HG03108 (cell line): Measurements from ENCODE around the gene APOL5.
"Not testable (repeated sequence)": the region's sequence is repeated elsewhere in the genome, so short reads cannot be mapped to it uniquely, and the experiment has no call there.

Experiments used
- ATAC-seq: cut with Tn5 transposase; IDR thresholded peaks from one replicate; pipeline ENCODE4 v1.9.1; 2021; ENCODE audit warnings: moderate library complexity; ENCODE audit not compliant: unreplicated experiment

The APOL5 gene

GRCh38 chr22:35717572-35717971, at the start of gene APOL5:
APOL5 (plus strand) TSS chr22:35717872; CDS start chr22:35717872, 0 bp downstream.
- ATAC-seq, result no peak

GRCh38 chr22:35674335-35674734, 43.3 kb upstream of the APOL5 start:
- no peak for ATAC-seq

GRCh38 chr22:35676065-35676464, 41.6 kb upstream of the APOL5 start:
- not testable (repeated sequence) for ATAC-seq

GRCh38 chr22:35677460-35678187, 40.0 kb upstream of the APOL5 start:
- no peak for ATAC-seq

- no peak for ATAC-seq
Measured at GRCh38 chr22:35678836-35679235, 38.8 kb upstream of the APOL5 start.

GRCh38 chr22:35679492-35679891, 38.2 kb upstream of the APOL5 start:
- not testable (repeated sequence) for ATAC-seq

- ATAC-seq, result no peak
Measured at GRCh38 chr22:35681454-35682052, 36.1 kb upstream of the APOL5 start.

GRCh38 chr22:35683560-35683959, 34.1 kb upstream of the APOL5 start:
- ATAC-seq, result no peak

- ATAC-seq, result no peak
Measured at GRCh38 chr22:35684270-35684700, 33.4 kb upstream of the APOL5 start.

- ATAC-seq, result no peak
Measured at GRCh38 chr22:35684732-35685131, 32.9 kb upstream of the APOL5 start.

- ATAC-seq, result no peak
Measured at GRCh38 chr22:35685731-35686130, 31.9 kb upstream of the APOL5 start.

- no peak for ATAC-seq
Measured at GRCh38 chr22:35686298-35686697, 31.4 kb upstream of the APOL5 start.

- ATAC-seq, result no peak
Measured at GRCh38 chr22:35687461-35687860, 30.2 kb upstream of the APOL5 start.

GRCh38 chr22:35688913-35689675, 28.6 kb upstream of the APOL5 start:
- no peak for ATAC-seq

GRCh38 chr22:35690001-35690400, 27.7 kb upstream of the APOL5 start:
- ATAC-seq, result no peak

- no peak for ATAC-seq
Measured at GRCh38 chr22:35695202-35695601, 22.5 kb upstream of the APOL5 start.

- no peak for ATAC-seq
Measured at GRCh38 chr22:35697142-35697541, 20.5 kb upstream of the APOL5 start.

- ATAC-seq, result not testable (repeated sequence)
Measured at GRCh38 chr22:35699852-35700251, 17.8 kb upstream of the APOL5 start.

- ATAC-seq, result no peak
Measured at GRCh38 chr22:35703861-35704584, 13.6 kb upstream of the APOL5 start.

- ATAC-seq, result no peak
Measured at GRCh38 chr22:35705141-35705540, 12.5 kb upstream of the APOL5 start.

GRCh38 chr22:35708453-35708852, 9.2 kb upstream of the APOL5 start:
- no peak for ATAC-seq
